GM21576 (cell line): Measurements from ENCODE around the gene PHF21A.

Source experiments
- ATAC-seq: cut with Tn5 transposase; IDR thresholded peaks from one replicate; pipeline ENCODE4 v1.9.1; 2021; ENCODE audit warnings: mild to moderate bottlenecking, moderate library complexity; ENCODE audit not compliant: unreplicated experiment

The PHF21A gene

GRCh38 chr11:45937916-45938315, 183.3 kb downstream of the PHF21A start:
- no peak for ATAC-seq

GRCh38 chr11:45936511-45937054, 184.7 kb downstream of the PHF21A start:
- ATAC-seq = no peak

- no peak for ATAC-seq
Observed at GRCh38 chr11:45935349-45936064, 185.7 kb downstream of the PHF21A start.

- ATAC-seq = no peak
Observed at GRCh38 chr11:45934580-45935318, 186.5 kb downstream of the PHF21A start.

GRCh38 chr11:45933846-45934579, 187.2 kb downstream of the PHF21A start:
- ATAC-seq = no peak

- no peak for ATAC-seq
Observed at GRCh38 chr11:45933131-45933831, 188.0 kb downstream of the PHF21A start.

GRCh38 chr11:45932217-45932616, 189.0 kb downstream of the PHF21A start:
- ATAC-seq = no peak

GRCh38 chr11:45931739-45932138, 189.5 kb downstream of the PHF21A start:
- ATAC-seq = no peak

GRCh38 chr11:45930951-45931570, 190.2 kb downstream of the PHF21A start:
- no peak for ATAC-seq

- peak; percentile 96 for ATAC-seq
Observed at GRCh38 chr11:45930031-45930794, 191.0 kb downstream of the PHF21A start.

- ATAC-seq = no peak
Observed at GRCh38 chr11:45929486-45930030, 191.7 kb downstream of the PHF21A start.

GRCh38 chr11:45928535-45929215, 192.6 kb downstream of the PHF21A start:
- no peak for ATAC-seq

GRCh38 chr11:45927684-45928413, 193.4 kb downstream of the PHF21A start:
- no peak for ATAC-seq

GRCh38 chr11:45927332-45927683, 193.9 kb downstream of the PHF21A start:
- ATAC-seq = no peak

- ATAC-seq = no peak
Observed at GRCh38 chr11:45926536-45927331, 194.5 kb downstream of the PHF21A start.

GRCh38 chr11:45926001-45926401, 195.3 kb downstream of the PHF21A start:
- no peak for ATAC-seq

GRCh38 chr11:45925550-45925949, 195.7 kb downstream of the PHF21A start:
- no peak for ATAC-seq
